ENCODE results near the gene ABLIM3.

DNA sequence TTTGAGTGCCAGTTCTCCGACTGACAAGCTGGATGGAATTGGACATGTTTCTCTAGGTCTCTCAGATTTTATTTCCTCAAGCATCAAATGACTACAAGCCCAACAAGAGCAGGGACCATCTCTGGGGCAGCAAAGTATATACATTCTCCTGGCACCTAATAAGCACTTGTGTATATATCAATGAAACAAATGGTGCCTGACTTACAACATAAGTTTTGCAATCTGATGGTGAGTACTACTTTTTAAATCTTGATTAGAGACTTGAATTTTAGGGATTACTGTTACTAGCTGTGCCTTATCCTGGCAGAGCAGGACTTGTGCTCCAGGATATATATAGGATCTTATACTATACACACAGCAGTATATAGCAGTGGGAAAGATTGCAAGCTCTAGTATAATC is 8.8 kb upstream of the ABLIM3 start:
- TF ChIP-seq, protein P1, sequence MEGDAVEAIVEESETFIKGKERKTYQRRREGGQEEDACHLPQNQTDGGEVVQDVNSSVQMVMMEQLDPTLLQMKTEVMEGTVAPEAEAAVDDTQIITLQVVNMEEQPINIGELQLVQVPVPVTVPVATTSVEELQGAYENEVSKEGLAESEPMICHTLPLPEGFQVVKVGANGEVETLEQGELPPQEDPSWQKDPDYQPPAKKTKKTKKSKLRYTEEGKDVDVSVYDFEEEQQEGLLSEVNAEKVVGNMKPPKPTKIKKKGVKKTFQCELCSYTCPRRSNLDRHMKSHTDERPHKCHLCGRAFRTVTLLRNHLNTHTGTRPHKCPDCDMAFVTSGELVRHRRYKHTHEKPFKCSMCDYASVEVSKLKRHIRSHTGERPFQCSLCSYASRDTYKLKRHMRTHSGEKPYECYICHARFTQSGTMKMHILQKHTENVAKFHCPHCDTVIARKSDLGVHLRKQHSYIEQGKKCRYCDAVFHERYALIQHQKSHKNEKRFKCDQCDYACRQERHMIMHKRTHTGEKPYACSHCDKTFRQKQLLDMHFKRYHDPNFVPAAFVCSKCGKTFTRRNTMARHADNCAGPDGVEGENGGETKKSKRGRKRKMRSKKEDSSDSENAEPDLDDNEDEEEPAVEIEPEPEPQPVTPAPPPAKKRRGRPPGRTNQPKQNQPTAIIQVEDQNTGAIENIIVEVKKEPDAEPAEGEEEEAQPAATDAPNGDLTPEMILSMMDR (IDR thresholded peaks at IDR 0.05; ENCODE audit: extremely low read depth in 1 of 2, insufficient read depth in 1 of 2, low read depth in 1 of 2, low read length in 2 of 2), result no peak
- TF ChIP-seq POLR2AphosphoS5 (IDR thresholded peaks at IDR 0.05; ENCODE audit: insufficient read depth, low read depth, low read length) (no peak), POLR2A (IDR thresholded peaks at IDR 0.05; ENCODE audit: low read depth, low read length) (no peak), EZH2 (IDR thresholded peaks at IDR 0.05; ENCODE audit: borderline replicate concordance, low read depth, low read length, severe bottlenecking) (no peak), MYC (IDR thresholded peaks at IDR 0.05; ENCODE audit: low read depth, low read length) (no peak), JUN (IDR thresholded peaks at IDR 0.05; ENCODE audit: borderline replicate concordance, insufficient read depth, insufficient read length, low read depth) (no peak)
- TF ChIP-seq, protein P2, sequence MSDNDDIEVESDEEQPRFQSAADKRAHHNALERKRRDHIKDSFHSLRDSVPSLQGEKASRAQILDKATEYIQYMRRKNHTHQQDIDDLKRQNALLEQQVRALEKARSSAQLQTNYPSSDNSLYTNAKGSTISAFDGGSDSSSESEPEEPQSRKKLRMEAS (IDR thresholded peaks at IDR 0.05; ENCODE audit: insufficient read depth, insufficient read length), result no peak
